Gastrocnemius medialis (tissue), 4 donors: ENCODE data around the gene UNC5C. TPM values are rescaled to one million over a fixed set of nuclear protein-coding genes. Genes with fewer than 3 reads are reported as not detected.

Experiments
- ATAC-seq, 2 donors: fragments of 150-250 bp; one replicate each; pipeline ENCODE4 v1.9.1; 2016
- DNase-seq, 2 donors: peaks; one replicate each; pipeline ENCODE4 v3.0.0-alpha.2; 2019
- H3K27ac ChIP-seq, 4 donors: fragments of 200-600 bp; sonication (generic); 1 replicate in 1 of 4; 2 replicates in 3 of 4; pipeline ENCODE4 v1.5.1; 2016 to 2018; ENCODE audit warnings: mild to moderate bottlenecking in 2 of 4, moderate library complexity in 1 of 4
- H3K27me3 ChIP-seq, 3 donors: fragments of 200-600 bp; sonication (generic) in 2 of 3; 1 replicate in 1 of 3; 2 replicates in 2 of 3; pipeline versions ENCODE4 v1.5.1 to v1.6.0; 2016 to 2019; ENCODE audit warnings: mild to moderate bottlenecking in 1 of 3, moderate library complexity in 1 of 3
- H3K36me3 ChIP-seq, 2 donors: fragments of 200-600 bp; sonication (generic) in 1 of 2; one replicate each; pipeline ENCODE4 v1.5.1; 2017 to 2018
- H3K4me1 ChIP-seq, 2 donors: fragments of 200-600 bp; sonication (generic) in 1 of 2; one replicate each; pipeline ENCODE4 v1.5.1; 2016 to 2017; ENCODE audit warnings: mild to moderate bottlenecking in 2 of 2
- H3K4me3 ChIP-seq, 4 donors: fragments of 200-600 bp; sonication (generic) in 3 of 4; 1 replicate in 1 of 4; 2 replicates in 3 of 4; pipeline ENCODE4 v1.5.1; 2016 to 2019; ENCODE audit warnings: mild to moderate bottlenecking in 2 of 4
- H3K9me3 ChIP-seq, 3 donors: fragments of 200-600 bp; sonication (generic) in 2 of 3; 1 replicate in 1 of 3; 2 replicates in 2 of 3; pipeline ENCODE4 v1.5.1; 2016 to 2019
- POLR2A ChIP-seq, 2 donors: fragments of 450-650 bp; IDR thresholded peaks; one replicate each; pipeline ENCODE4 v1.6.1; 2017; ENCODE audit warnings: antibody characterized with exemption in 2 of 2, mild to moderate bottlenecking in 2 of 2, moderate library complexity in 2 of 2
- in situ Hi-C, 4 donors: fragments of 200-750 bp; cut with MboI; loops; one replicate each; pipeline versions ENCODE4 v1.15.0 to v1.8.0; 2017; ENCODE audit warnings: low sequenced_read_pairs in 4 of 4
- intact Hi-C: fragments of 100-400 bp; cut with DNase I; formaldehyde crosslinking; loops from one replicate; pipeline ENCODE4 v1.15.1; 2023; ENCODE audit warnings: low total_unique reads
- total RNA-seq, 4 donors: library from RNA; depleted of rRNA; stranded (reverse); fragments of >200 nt; gene quantifications; one replicate each; pipeline versions ENCODE4 v1.1.0 to v1.2.3, GENCODE V29; 2016
- TF ChIP-seq, protein P1 (sequence below), 5 experiments: fragments of 450-650 bp in 3 of 5; fragments of 200-600 bp in 2 of 5; sonication (generic) in 2 of 5; IDR thresholded peaks in 4 of 5; conservative IDR thresholded peaks in 1 of 5; 1 replicate in 4 of 5; 2 replicates in 1 of 5; pipeline ENCODE4 v1.5.1; 2016 to 2019; ENCODE audit warnings: antibody characterized with exemption in 5 of 5, mild to moderate bottlenecking in 3 of 5, moderate library complexity in 3 of 5

The UNC5C gene
- total RNA-seq, 4 donors from 2014 or later: 0.07 to 0.33 (median 0.23) TPM; not detected in 1

DNA sequence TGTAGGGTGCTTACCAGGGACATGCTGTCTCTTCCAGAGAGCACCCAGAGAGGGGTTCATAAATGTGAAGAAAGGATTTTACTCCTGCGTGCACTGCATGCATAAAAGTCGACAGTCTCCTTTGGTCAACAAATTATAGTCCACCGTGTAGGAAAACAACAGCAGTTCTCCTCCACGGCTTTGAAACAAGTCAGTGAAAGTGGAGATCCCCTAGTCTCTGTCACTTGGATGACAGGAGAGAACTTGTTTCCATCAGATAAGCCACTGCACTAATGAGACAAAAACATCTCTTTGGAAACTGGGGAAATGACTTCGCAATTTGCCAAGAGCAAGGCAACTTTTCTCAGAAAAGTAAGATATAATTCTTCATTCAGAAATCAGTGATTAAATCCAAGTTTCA is 9.7 kb downstream of the UNC5C start:
- H3K4me3 ChIP-seq: no peak overlapping the region
- ATAC-seq (no peak), DNase-seq (no peak)
- in situ Hi-C loops: no loop called here
- no peak overlapping the region for H3K27ac ChIP-seq
- H3K9me3 ChIP-seq: no peaks in the 10 kb centered on the region
- H3K27me3 ChIP-seq: peaks cover 0 to 6% (median 0%) of the 10 kb centered on the region in 3 donors
- intact Hi-C loops: no loop called here
- TF ChIP-seq POLR2A (IDR thresholded peaks at IDR 0.05): no peak
- TF ChIP-seq, protein P1, sequence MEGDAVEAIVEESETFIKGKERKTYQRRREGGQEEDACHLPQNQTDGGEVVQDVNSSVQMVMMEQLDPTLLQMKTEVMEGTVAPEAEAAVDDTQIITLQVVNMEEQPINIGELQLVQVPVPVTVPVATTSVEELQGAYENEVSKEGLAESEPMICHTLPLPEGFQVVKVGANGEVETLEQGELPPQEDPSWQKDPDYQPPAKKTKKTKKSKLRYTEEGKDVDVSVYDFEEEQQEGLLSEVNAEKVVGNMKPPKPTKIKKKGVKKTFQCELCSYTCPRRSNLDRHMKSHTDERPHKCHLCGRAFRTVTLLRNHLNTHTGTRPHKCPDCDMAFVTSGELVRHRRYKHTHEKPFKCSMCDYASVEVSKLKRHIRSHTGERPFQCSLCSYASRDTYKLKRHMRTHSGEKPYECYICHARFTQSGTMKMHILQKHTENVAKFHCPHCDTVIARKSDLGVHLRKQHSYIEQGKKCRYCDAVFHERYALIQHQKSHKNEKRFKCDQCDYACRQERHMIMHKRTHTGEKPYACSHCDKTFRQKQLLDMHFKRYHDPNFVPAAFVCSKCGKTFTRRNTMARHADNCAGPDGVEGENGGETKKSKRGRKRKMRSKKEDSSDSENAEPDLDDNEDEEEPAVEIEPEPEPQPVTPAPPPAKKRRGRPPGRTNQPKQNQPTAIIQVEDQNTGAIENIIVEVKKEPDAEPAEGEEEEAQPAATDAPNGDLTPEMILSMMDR (IDR thresholded peaks at IDR 0.05 in 4 of 5, conservative IDR thresholded peaks at IDR 0.05 in 1 of 5): no peak
- H3K36me3 ChIP-seq: no peaks in the 10 kb centered on the region
- H3K4me1 ChIP-seq: no peaks in the 10 kb centered on the region

DNA sequence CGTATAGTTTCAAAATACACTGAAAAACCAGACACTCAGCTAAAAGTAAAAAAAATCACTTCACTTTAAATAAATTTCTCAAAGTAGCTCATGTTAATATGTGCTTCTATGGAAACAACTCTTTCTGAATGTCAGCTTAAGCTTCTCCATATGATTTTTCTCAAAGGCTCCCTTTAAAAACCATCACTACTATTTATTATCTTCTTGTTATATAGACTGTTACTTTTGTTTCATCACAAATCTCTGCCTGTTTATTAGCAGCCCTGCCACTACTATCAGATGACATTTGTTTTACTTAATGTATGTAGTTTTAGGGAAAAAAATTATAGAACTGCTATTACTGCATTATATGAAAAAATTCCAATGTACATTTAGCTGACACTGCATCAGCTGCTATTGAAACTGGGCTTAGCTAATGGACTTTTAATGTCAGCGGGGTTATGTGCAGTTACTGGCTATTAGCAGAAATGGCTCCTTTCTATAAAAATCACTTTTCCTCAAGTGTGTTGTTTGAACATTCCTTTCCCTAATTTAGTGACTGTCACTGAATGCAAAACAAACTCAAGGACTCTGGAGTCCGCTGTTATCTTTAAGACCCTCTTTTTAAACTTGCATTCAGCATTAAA is 10.8 kb downstream of the UNC5C start:
- Histone ChIP-seq H3K4me1 (no peaks in the 10 kb centered on the region), H3K36me3 (no peaks in the 10 kb centered on the region), H3K27me3 (peaks cover 0 to 6% (median 0%) of the 10 kb centered on the region in 3 donors), H3K9me3 (no peaks in the 10 kb centered on the region), H3K27ac (no peak overlapping the region), H3K4me3 (no peak overlapping the region)
- in situ Hi-C loops (no loop called here), intact Hi-C loops (no loop called here)
- TF ChIP-seq, protein P1 (IDR thresholded peaks at IDR 0.05 in 4 of 5, conservative IDR thresholded peaks at IDR 0.05 in 1 of 5): no peak
- TF ChIP-seq POLR2A (IDR thresholded peaks at IDR 0.05): no peak
- no peak for DNase-seq
- ATAC-seq: no peak

DNA sequence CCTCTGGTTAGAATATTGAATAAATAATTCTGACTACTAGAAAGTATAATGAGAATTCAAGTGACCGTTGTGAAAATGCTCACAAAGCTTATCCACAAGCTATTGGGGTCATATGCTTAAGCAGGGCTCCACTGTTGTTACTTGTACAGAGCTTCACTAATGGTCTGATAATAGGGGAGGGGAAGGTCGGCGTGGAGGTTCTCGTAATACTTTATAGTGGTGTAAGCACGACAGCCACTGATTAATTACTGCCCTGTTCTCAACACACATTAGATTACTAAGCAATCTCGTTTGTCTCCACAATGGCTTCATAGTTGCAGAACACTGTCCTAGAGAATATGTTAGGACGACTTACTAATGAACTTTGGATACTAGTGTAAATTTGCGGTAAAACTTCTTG is 11.6 kb downstream of the UNC5C start:
- intact Hi-C loops (no loop called here), in situ Hi-C loops (no loop called here)
- H3K4me3 ChIP-seq: no peak overlapping the region
- no peaks in the 10 kb centered on the region for H3K9me3 ChIP-seq
- no peak overlapping the region for H3K27ac ChIP-seq
- peaks cover 0 to 6% (median 0%) of the 10 kb centered on the region in 3 donors for H3K27me3 ChIP-seq
- DNase-seq (no peak), ATAC-seq (no peak)
- no peaks in the 10 kb centered on the region for H3K36me3 ChIP-seq
- no peaks in the 10 kb centered on the region for H3K4me1 ChIP-seq
- TF ChIP-seq POLR2A (IDR thresholded peaks at IDR 0.05): no peak
- TF ChIP-seq, protein P1 (IDR thresholded peaks at IDR 0.05 in 4 of 5, conservative IDR thresholded peaks at IDR 0.05 in 1 of 5): no peak

DNA sequence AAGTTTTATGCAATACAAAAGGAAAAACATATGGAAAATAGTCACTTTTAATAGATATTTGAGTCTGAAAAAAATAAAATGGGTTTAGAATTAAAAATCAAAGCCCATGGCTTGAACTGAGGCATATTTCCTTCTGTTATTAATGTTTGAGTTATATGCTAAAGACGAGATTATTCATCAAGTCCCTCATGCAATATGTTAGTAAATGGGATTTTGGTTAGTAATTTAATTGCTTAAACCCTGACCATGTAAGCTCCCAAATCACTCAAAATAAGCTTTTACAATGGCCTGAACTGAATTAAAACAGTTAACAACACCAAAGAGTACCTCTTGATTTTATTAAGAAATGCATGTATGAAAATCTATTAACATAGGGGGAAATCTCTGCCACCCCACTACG is 12.1 kb downstream of the UNC5C start:
- H3K36me3 ChIP-seq: no peaks in the 10 kb centered on the region
- no peak for TF ChIP-seq POLR2A (IDR thresholded peaks at IDR 0.05)
- TF ChIP-seq, protein P1 (IDR thresholded peaks at IDR 0.05 in 4 of 5, conservative IDR thresholded peaks at IDR 0.05 in 1 of 5): no peak
- in situ Hi-C loops: no loop called here
- DNase-seq (no peak), ATAC-seq (no peak)
- H3K27ac ChIP-seq: no peak overlapping the region
- H3K4me1 ChIP-seq: no peaks in the 10 kb centered on the region
- no peaks in the 10 kb centered on the region for H3K9me3 ChIP-seq
- no peak overlapping the region for H3K4me3 ChIP-seq
- H3K27me3 ChIP-seq: peaks cover 0 to 6% (median 0%) of the 10 kb centered on the region in 3 donors
- intact Hi-C loops: no loop called here

DNA sequence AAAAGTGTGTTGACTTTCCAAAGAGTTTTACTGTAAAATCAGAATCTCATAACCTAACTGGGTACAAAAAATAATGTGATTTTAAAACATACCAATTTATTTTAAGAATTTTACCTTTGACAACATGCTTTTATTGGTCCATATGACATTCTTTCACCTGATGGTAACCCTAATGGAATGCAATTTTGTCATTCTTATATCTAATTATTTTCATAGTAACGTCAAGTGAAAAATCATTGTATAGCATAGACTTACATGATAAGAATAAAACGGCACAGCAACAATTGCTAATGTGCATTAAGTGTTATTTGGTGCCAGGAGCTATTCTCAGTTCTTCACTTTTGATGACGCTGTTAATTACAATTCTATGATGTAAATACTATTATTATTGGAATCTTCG is 13.6 kb downstream of the UNC5C start:
- H3K4me3 ChIP-seq: no peak overlapping the region
- TF ChIP-seq, protein P1 (IDR thresholded peaks at IDR 0.05 in 4 of 5, conservative IDR thresholded peaks at IDR 0.05 in 1 of 5): no peak
- no peak for TF ChIP-seq POLR2A (IDR thresholded peaks at IDR 0.05)

More for the DNA sequence above, 13.6 kb downstream of the UNC5C start:
- Histone ChIP-seq H3K36me3 (no peaks in the 10 kb centered on the region), H3K4me1 (no peaks in the 10 kb centered on the region), H3K27me3 (no peaks in the 10 kb centered on the region), H3K27ac (no peak overlapping the region), H3K9me3 (no peaks in the 10 kb centered on the region)
- ATAC-seq: no peak
- intact Hi-C loops (no loop called here), in situ Hi-C loops (no loop called here)
- DNase-seq: no peak
